Sigmoid colon (tissue), 7 donors: ENCODE data around the gene GBGT1. TPM values are rescaled to one million over a fixed set of nuclear protein-coding genes. Genes with fewer than 3 reads are reported as not detected.
A peak's percentile ranks its signal among the peaks of the same experiment; 100 is the strongest.

Experiments
- DNase-seq: peaks from one replicate; pipeline ENCODE4 v3.0.0-alpha.2; 2019
- H3K27ac ChIP-seq, 4 donors: fragments of 200-600 bp; sonication (generic); one replicate each; pipeline ENCODE4 v1.5.1; 2016 to 2019; ENCODE audit warnings: mild to moderate bottlenecking in 1 of 4
- H3K27me3 ChIP-seq, 3 donors: fragments of 200-600 bp; sonication (generic); one replicate each; pipeline ENCODE4 v1.5.1; 2019; ENCODE audit warnings: mild to moderate bottlenecking in 1 of 3
- H3K36me3 ChIP-seq, 4 donors: fragments of 200-600 bp; sonication (generic); one replicate each; pipeline ENCODE4 v1.5.1; 2016 to 2019
- H3K4me1 ChIP-seq, 4 donors: fragments of 200-600 bp; sonication (generic); one replicate each; pipeline ENCODE4 v1.5.1; 2017 to 2019
- H3K4me3 ChIP-seq, 4 donors: fragments of 200-600 bp; sonication (generic); one replicate each; pipeline ENCODE4 v1.5.1; 2017 to 2019; ENCODE audit warnings: mild to moderate bottlenecking in 2 of 4, moderate library complexity in 1 of 4
- H3K9me3 ChIP-seq, 4 donors: fragments of 200-600 bp in 3 of 4; sonication (generic) in 3 of 4; one replicate each; pipeline versions ENCODE4 v1.5.1 to v1.6.1; 2013 to 2019
- EP300 ChIP-seq, 4 donors: sonication (generic); formaldehyde crosslinking; IDR thresholded peaks; one replicate each; pipeline ENCODE4 v1.6.1; 2017; ENCODE audit warnings: antibody characterized with exemption in 4 of 4
- POLR2A ChIP-seq, 2 donors: fragments of 450-650 bp; IDR thresholded peaks; one replicate each; pipeline ENCODE4 v1.6.1; 2016; ENCODE audit warnings: antibody characterized with exemption in 2 of 2, mild to moderate bottlenecking in 2 of 2, moderate library complexity in 2 of 2
- POLR2AphosphoS5 ChIP-seq, 4 donors: sonication (generic); formaldehyde crosslinking; IDR thresholded peaks; one replicate each; pipeline ENCODE4 v1.6.1; 2017; ENCODE audit warnings: antibody characterized with exemption in 4 of 4
- WGBS, 2 donors: extraction: QIAGEN DNeasy Blood & Tissue Kit; methylation state at CpG; one replicate each; pipeline ENCODE4 v1.1.7; 2013; 5-methylcytosine and 5-hydroxymethylcytosine counted together
- intact Hi-C: fragments of 100-400 bp; cut with DNase I; formaldehyde crosslinking; loops from one replicate; pipeline ENCODE4 v1.15.1; 2023
- polyA plus RNA-seq, 3 donors: library from polyadenylated mRNA; stranded (reverse); fragments of 200-250 nt; gene quantifications; one replicate each; pipeline ENCODE4 v1.2.3, GENCODE V29; 2013
- total RNA-seq, 4 donors: library from RNA; depleted of rRNA; stranded (reverse); fragments of >200 nt; gene quantifications; one replicate each; pipeline ENCODE4 v1.1.0, GENCODE V29; 2016
- TF ChIP-seq, protein P1 (sequence below), 4 experiments: fragments of 450-650 bp in 3 of 4; fragments of 200-600 bp in 1 of 4; IDR thresholded peaks; one replicate each; pipeline ENCODE4 v1.5.1; 2016 to 2019; ENCODE audit warnings: antibody characterized with exemption in 4 of 4, mild to moderate bottlenecking in 3 of 4, moderate library complexity in 2 of 4
- donor health status: healthy with polysubstance abuse.
- donor health status: Bipolar disorder and iron deficiency.
- donor health status: healthy.

GBGT1 gene
- total and polyA plus RNA-seq, 7 donors = 4.2 to 31.1 (median 9.9) TPM

DNA sequence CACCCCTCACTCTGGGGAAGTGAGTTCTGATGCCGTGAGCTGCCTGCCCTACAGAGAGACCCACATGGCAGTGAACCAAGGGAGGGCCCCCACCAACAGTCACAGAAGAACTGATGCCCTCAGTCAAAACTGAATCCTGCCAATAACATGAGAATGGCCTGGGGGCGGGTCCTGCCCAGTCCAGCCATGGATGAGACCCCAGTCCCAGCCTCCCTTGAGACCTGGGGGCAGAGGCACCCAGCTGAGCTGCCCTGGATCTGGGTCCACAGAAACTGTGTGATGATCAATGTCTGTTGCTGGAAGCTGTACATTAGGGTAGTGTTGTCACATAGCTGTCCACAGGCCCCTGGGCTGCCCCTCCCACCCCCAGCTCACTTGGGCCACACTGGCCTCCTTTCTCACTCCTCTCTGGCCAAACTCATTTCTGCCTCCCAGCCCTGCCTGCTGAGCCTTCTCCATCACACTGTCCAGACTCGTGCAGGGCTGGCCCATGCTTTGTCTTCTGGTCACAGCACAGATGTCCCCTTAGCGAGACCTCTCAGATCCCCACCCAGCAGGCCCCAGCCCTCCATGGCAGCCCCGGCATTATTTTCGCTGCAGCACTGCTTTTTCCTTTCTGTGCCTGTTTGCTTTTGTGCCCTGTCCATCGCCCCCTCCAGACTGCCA lies 16.8 kb downstream of the GBGT1 start:
- H3K4me1 ChIP-seq = peaks cover 0 to 58% (median 49%) of the 10 kb centered on the region in 4 donors
- peak overlapping the region; percentile 83 to 95 (median 88) for H3K27ac ChIP-seq
- no peak overlapping the region for H3K4me3 ChIP-seq
- DNase-seq = no peak
- no peaks in the 10 kb centered on the region for H3K36me3 ChIP-seq
- 61 to 70% methylated on average over 7 of the region's 7 CpGs for WGBS, 2 donors
- no peaks in the 10 kb centered on the region for H3K9me3 ChIP-seq
- TF ChIP-seq POLR2AphosphoS5 (IDR thresholded peaks at IDR 0.05) (no peak), EP300 (IDR thresholded peaks at IDR 0.05) (no peak), POLR2A (IDR thresholded peaks at IDR 0.05) (no peak)
- TF ChIP-seq, protein P1, sequence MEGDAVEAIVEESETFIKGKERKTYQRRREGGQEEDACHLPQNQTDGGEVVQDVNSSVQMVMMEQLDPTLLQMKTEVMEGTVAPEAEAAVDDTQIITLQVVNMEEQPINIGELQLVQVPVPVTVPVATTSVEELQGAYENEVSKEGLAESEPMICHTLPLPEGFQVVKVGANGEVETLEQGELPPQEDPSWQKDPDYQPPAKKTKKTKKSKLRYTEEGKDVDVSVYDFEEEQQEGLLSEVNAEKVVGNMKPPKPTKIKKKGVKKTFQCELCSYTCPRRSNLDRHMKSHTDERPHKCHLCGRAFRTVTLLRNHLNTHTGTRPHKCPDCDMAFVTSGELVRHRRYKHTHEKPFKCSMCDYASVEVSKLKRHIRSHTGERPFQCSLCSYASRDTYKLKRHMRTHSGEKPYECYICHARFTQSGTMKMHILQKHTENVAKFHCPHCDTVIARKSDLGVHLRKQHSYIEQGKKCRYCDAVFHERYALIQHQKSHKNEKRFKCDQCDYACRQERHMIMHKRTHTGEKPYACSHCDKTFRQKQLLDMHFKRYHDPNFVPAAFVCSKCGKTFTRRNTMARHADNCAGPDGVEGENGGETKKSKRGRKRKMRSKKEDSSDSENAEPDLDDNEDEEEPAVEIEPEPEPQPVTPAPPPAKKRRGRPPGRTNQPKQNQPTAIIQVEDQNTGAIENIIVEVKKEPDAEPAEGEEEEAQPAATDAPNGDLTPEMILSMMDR (IDR thresholded peaks at IDR 0.05) = no peak
- intact Hi-C loops = no loop called here
- no peaks in the 10 kb centered on the region for H3K27me3 ChIP-seq

DNA sequence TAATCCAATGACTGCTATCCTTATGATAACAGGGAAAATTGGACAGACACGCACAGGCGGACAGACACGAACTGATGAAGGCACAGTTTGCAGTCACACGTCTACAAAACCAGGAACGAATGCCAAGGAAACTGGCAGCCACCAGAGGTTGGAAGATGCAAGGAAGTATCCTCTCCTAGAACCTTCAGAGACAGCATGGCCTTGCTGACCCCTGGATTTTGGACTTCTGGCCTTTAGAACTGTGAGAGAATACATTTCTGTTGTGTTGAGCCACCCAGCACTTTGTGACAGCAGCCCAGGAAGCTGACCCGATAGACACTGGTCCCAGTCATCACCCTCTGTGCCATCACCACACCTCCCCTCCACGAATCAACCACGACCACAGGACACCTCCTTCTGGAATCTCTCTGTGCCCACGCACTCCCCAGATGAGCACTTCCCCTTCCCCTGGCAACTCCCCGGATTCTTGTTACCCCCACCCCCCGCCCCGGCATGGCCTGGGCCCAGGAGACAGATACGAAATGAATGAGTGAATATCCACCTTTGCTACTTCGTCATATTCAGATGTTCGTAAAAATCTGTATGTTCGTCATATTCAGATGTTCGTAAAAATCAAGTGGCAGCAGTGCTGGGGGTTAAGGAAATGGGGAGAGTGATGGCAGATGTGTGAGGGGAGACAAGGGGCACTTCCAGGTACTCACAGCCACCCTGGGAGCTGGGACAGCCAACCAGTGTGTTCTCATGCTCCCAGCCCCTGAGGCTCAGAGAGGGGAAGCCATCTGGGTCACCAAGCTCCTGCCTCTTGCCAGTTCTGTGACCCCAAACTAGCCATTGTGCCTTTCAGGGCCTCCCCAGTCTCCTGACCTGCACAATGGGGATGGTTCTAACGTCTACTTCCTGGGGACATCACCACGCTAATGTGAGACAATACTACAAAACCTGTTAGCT lies 18.5 kb downstream of the GBGT1 start:
- intact Hi-C loops = loop anchor here (1.0 to 2.0 kb wide), 2 partner anchors 42 to 114 kb away; partner anchors contain the start of gene GTF3C5
- H3K36me3 ChIP-seq = no peaks in the 10 kb centered on the region
- TF ChIP-seq, protein P1 (IDR thresholded peaks at IDR 0.05) = no peak
- TF ChIP-seq POLR2A (IDR thresholded peaks at IDR 0.05) (no peak), POLR2AphosphoS5 (IDR thresholded peaks at IDR 0.05) (no peak), EP300 (IDR thresholded peaks at IDR 0.05) (no peak)
- WGBS, 2 donors = 76 to 79% methylated on average over 19 of the region's 19 CpGs
- H3K27ac ChIP-seq = peak overlapping the region; percentile 45 to 68 (median 55)
- H3K27me3 ChIP-seq = no peaks in the 10 kb centered on the region
- H3K9me3 ChIP-seq = no peaks in the 10 kb centered on the region
- H3K4me3 ChIP-seq = peak overlapping the region in 1 of 4 donors; percentile 48
- peaks cover 0 to 72% (median 60%) of the 10 kb centered on the region in 4 donors for H3K4me1 ChIP-seq
- no peak for DNase-seq

DNA sequence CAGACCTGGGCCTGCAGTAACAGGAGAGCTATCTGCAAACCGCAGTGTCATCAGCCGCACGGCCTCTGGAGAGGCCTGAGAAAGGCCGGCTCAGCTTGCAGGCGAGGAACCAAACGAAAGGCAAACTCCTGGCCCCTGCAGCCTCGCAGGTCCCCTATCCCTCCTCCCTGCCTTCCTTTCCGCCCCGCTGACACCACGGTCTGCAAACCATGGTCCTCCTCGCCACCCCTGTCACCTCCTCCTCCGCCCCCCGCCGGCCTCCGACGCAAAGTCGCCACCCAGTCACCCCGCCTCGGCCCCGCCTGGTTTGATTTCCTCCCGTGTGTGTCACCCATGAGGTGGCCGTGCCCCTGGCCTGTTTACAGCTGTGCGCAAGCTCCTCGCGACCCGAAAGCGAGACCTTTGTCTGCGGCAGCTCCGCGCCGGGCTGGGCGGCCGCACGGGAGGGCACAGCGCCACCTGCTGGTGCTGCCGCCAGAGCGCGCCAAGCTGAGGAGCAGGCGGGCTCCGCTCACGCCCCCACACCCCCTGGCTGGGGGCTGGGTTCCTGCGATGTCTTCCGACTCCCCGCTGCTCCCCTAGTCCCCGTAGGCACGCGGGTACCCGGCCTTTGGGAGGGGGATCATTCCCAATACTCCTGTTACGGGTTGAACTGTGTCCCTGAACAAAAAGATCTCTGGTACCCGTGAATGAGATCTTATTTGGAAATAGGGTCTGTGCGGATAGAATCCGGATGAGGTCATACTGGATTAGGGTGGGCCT lies 19.4 kb downstream of the GBGT1 start:
- intact Hi-C loops = loop anchor here (1.0 to 2.0 kb wide), 2 partner anchors 41 to 114 kb away; partner anchors contain the start of gene GTF3C5
- H3K4me1 ChIP-seq = peaks cover 0 to 74% (median 57%) of the 10 kb centered on the region in 4 donors
- H3K27me3 ChIP-seq = no peaks in the 10 kb centered on the region
- TF ChIP-seq, protein P1 (IDR thresholded peaks at IDR 0.05) = peak; percentile 92 to 99 (median 96)
- TF ChIP-seq POLR2AphosphoS5 (IDR thresholded peaks at IDR 0.05) (peak in 2 of 4 donors; percentile 32 to 48), EP300 (IDR thresholded peaks at IDR 0.05) (no peak), POLR2A (IDR thresholded peaks at IDR 0.05) (peak in 1 of 2 donors; percentile 12)
- peak overlapping the region; percentile 45 to 68 (median 55) for H3K27ac ChIP-seq
- WGBS, 2 donors = 4 to 7% methylated on average over 52 of the region's 52 CpGs
- peak overlapping the region in 3 of 4 donors; percentile 47 to 53 (median 48) for H3K4me3 ChIP-seq
- no peaks in the 10 kb centered on the region for H3K9me3 ChIP-seq
- no peaks in the 10 kb centered on the region for H3K36me3 ChIP-seq
- DNase-seq = peak; percentile 88

DNA sequence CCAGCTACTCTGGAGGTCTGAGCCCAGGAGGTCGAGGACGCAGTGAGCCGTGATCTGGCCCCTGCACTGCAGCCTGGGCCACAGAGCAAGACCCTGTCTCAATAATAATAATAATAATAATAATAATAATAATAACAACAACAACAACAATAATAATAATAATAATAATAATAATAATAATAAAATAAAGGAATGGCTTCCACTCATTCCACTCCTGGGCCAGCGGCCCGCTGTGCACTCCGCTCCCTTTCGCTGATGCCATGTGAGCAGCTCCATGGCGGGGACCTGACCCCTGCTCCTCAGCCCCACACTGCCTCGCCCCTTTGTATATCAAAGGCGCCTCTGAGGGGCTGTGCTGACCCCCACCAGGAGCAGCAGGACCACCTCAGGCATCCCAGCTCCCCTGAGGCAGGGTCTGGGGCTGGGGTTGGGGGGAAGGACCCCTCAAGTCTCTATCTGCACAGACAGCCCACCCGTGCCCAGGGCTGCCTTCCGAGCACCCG lies 20.0 kb downstream of the GBGT1 start:
- DNase-seq = no peak
- Histone ChIP-seq H3K9me3 (no peaks in the 10 kb centered on the region), H3K36me3 (no peaks in the 10 kb centered on the region), H3K27ac (peak overlapping the region; percentile 45 to 68 (median 55)), H3K4me3 (peak overlapping the region in 3 of 4 donors; percentile 47 to 53 (median 48)), H3K4me1 (peaks cover 0 to 79% (median 56%) of the 10 kb centered on the region in 4 donors), H3K27me3 (no peaks in the 10 kb centered on the region)
- 82 to 89% methylated on average over 13 of the region's 13 CpGs for WGBS, 2 donors
- TF ChIP-seq EP300 (IDR thresholded peaks at IDR 0.05) = no peak
- TF ChIP-seq, protein P1 (IDR thresholded peaks at IDR 0.05) = no peak
- TF ChIP-seq POLR2A (IDR thresholded peaks at IDR 0.05) = no peak
- no peak for TF ChIP-seq POLR2AphosphoS5 (IDR thresholded peaks at IDR 0.05)
- intact Hi-C loops = loop anchor here (1.0 to 2.0 kb wide), 2 partner anchors 40 to 113 kb away; partner anchors contain the start of gene GTF3C5
